Mucosa of rectum (tissue), 2 donors: ENCODE results near the gene SLC30A4.

Source experiments
- H3K27ac ChIP-seq, 2 donors: one replicate each; pipeline ENCODE4 v1.7.0; 2013; ENCODE audit warnings: inconsistent platforms in 2 of 2, low read depth in 2 of 2, low read length in 2 of 2
- H3K27me3 ChIP-seq, 2 donors: one replicate each; pipeline ENCODE4 v1.7.0; 2013; ENCODE audit warnings: low read length in 2 of 2; ENCODE audit not compliant: control insufficient read depth in 2 of 2, insufficient read depth in 2 of 2
- H3K36me3 ChIP-seq, 2 donors: one replicate each; pipeline ENCODE4 v1.7.0; 2013; ENCODE audit warnings: low read length in 2 of 2; ENCODE audit not compliant: control insufficient read depth in 2 of 2, insufficient read depth in 2 of 2
- H3K4me1 ChIP-seq, 2 donors: one replicate each; pipeline ENCODE4 v1.7.0; 2013; ENCODE audit warnings: low read length in 2 of 2, mild to moderate bottlenecking in 1 of 2; ENCODE audit not compliant: control insufficient read depth in 2 of 2, insufficient read depth in 2 of 2
- H3K4me3 ChIP-seq, 2 donors: one replicate each; pipeline ENCODE4 v1.7.0; 2013; ENCODE audit warnings: low read length in 2 of 2
- H3K9ac ChIP-seq, 2 donors: one replicate each; pipeline ENCODE4 v1.7.0; 2013; ENCODE audit warnings: low read length in 2 of 2, low read depth in 1 of 2, mild to moderate bottlenecking in 1 of 2
- H3K9me3 ChIP-seq, 2 donors: one replicate each; pipeline ENCODE4 v1.7.0; 2013; ENCODE audit warnings: low read length in 2 of 2; ENCODE audit not compliant: control insufficient read depth in 2 of 2
- donor health status: healthy.
- donor health status: Normal muscosa, but diverticular disease.

SLC30A4 gene, protein sequence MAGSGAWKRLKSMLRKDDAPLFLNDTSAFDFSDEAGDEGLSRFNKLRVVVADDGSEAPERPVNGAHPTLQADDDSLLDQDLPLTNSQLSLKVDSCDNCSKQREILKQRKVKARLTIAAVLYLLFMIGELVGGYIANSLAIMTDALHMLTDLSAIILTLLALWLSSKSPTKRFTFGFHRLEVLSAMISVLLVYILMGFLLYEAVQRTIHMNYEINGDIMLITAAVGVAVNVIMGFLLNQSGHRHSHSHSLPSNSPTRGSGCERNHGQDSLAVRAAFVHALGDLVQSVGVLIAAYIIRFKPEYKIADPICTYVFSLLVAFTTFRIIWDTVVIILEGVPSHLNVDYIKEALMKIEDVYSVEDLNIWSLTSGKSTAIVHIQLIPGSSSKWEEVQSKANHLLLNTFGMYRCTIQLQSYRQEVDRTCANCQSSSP

DNA sequence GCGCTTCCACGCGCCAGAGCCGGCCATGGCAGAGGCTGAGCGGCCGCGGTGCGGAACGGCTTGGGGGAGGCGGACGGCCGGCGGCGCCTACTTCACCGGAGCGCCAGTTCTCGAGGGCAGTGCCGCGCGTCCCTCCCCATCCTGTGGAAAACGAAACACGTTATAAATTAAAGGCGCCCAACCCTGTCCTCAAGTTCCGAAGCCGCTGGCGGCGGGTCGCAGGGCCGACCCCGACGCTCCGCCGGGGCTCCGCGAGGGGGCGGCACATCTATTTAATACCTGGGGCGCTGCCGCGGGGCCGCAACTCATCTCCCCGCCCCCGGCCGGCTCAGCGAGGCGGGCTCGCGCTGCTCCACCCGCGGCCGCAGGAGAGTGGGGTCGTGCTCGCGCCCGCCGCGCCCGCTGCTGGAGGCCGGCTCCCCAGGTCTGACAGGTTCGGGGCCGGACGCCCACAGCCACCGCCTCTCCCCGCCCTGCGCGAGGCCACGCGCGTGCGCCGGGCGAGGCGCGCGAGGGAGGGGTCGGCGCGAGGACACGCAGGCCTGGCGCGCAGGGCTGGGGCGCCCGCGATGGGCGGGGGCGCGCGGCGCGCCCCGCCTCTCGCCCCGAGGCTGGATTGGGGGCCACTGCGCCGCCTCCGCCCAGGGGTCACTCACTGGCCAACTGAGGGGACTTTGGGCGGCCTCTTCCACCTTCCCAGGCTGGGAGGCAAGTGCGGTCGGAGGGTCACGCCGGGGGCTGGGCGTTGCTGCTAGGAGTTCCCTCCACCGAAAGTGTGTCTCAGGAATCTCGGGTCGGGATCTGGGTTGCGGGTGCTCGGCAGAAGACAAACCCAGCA lies at the start of gene SLC30A4:
Gene SLC30A4, minus strand, starts transcription at position 428 of the 838 bp plus-strand sequence. Its CDS starts 401 bp downstream, at position 27.
- no peaks in the 10 kb centered on the region for H3K27me3 ChIP-seq
- H3K9me3 ChIP-seq = no peaks in the 10 kb centered on the region
- H3K36me3 ChIP-seq = peaks cover 2 to 7% of the 10 kb centered on the region in 2 donors
- H3K9ac ChIP-seq = peak within 1 kb of the TSS; percentile 69 to 94
- H3K27ac ChIP-seq = peak within 1 kb of the TSS; percentile 82 to 88
- peak within 1 kb of the TSS; percentile 81 to 87 for H3K4me3 ChIP-seq
- peaks cover 11 to 16% of the 10 kb centered on the region in 2 donors for H3K4me1 ChIP-seq

DNA sequence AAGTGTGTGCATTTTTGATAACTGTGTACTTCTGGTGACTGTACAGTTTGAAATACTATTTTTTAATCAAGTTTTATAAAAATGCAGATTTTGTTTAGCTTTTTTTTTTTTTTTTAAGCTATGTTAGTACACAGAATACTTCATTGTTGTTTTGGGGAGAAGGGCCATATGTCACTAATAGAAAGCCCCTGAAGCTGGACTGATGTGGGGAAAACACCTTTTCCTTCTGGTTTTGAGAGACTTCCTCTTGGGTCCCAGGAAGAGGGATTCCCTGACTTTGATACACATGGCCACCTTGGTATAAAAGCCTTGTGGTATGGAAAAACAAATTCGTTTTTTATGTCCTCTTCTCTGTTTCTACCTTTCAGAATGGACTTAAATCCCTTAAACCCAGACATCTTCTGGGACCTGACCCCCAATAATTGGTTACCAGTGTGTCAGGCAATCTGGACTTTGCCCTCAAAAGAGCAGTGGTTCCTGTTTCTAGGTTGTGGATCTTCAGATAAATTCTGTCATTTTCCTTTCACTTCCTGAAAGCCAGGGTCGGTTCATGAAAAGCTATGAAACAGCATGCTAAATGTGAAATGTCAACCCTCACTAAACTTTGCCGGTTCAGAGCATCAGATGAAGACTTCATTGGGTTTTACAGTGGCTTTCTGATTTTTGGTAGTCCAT lies 33.5 kb upstream of the SLC30A4 start:
- H3K27me3 ChIP-seq = no peaks in the 10 kb centered on the region

DNA sequence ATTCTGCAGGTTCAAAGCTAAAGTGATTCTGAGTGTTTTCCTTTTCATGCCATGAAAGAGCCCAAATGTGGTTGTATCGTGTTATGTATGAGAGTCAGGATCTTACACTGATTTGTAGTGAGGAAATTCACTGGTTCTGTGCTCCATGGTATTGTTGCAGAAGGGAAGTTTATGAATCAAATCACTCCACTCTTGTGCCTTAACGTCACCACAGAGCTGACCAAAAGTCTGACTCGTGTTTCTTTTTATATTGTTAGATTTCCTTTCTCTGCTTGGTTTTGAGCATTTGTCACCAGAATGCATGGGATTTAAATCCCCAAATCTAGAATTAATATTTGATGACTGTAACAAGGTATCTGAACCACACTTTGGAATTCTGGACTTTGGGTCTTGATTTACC lies 29.1 kb upstream of the SLC30A4 start:
- Histone ChIP-seq H3K27me3 (no peaks in the 10 kb centered on the region), H3K9me3 (no peaks in the 10 kb centered on the region), H3K4me1 (no peaks in the 10 kb centered on the region), H3K9ac (no peak overlapping the region), H3K36me3 (no peaks in the 10 kb centered on the region), H3K4me3 (no peak overlapping the region), H3K27ac (no peak overlapping the region)

More for the DNA sequence above, 33.5 kb upstream of the SLC30A4 start:
- Histone ChIP-seq H3K4me3 (no peak overlapping the region), H3K9me3 (no peaks in the 10 kb centered on the region), H3K36me3 (no peaks in the 10 kb centered on the region), H3K9ac (no peak overlapping the region), H3K4me1 (no peaks in the 10 kb centered on the region), H3K27ac (no peak overlapping the region)

DNA sequence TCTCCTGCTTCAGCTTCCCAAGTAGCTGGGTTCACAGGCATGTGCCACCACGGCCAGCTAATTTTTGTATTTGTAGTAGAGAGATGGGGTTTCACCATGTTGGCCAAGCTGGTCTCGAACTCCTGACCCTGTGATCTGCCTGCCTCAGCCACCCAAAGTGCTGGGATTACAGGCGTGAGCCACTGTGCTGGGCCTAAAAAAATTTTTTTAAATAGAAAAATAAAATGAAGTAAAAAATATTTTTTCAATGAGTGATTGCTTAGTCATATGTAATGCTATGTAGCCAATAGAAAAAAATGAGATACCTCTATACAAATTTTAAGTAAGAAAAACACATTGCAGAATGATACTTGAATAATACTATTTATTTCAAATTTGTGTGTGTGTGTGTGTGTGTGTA lies 27.9 kb upstream of the SLC30A4 start:
- H3K27me3 ChIP-seq = no peaks in the 10 kb centered on the region
- H3K4me3 ChIP-seq = no peak overlapping the region
- H3K9me3 ChIP-seq = no peaks in the 10 kb centered on the region
- no peak overlapping the region for H3K9ac ChIP-seq
- H3K4me1 ChIP-seq = no peaks in the 10 kb centered on the region
- no peak overlapping the region for H3K27ac ChIP-seq
- H3K36me3 ChIP-seq = no peaks in the 10 kb centered on the region

DNA sequence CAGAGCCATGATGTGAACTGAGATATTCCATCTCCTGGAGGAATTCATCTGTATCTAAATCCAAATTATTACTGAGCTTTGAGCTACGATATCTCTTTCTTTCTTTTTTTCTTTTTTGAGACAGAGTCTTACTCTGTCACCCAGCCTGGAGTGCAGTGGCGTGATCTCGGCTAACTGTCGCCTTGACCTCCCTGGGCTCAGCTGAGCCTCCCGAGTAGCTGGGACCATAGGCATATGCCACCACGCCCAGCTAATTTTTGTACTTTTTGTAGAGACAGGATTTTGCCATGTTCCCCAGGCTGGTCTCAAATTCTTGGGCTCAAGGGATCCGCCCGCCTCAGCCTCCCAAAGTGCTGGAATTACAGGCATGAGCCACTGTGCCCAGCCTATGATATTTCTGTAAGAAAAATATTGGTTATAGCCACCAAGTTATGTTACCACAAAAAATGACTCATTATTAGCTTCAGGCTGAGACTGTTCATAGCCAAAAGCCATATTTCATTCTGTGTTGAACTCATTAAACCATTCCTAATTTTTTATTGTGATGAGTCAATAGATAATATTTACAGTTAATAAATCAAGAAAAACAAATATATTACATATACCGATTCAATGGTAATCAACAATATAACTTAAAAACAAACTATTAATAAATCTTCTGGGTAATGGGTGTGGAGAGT lies 27.1 kb upstream of the SLC30A4 start:
- no peak overlapping the region for H3K9ac ChIP-seq
- H3K27ac ChIP-seq = no peak overlapping the region
- H3K4me3 ChIP-seq = no peak overlapping the region
- H3K4me1 ChIP-seq = no peaks in the 10 kb centered on the region
- no peaks in the 10 kb centered on the region for H3K27me3 ChIP-seq
- H3K9me3 ChIP-seq = no peaks in the 10 kb centered on the region
- H3K36me3 ChIP-seq = no peaks in the 10 kb centered on the region

DNA sequence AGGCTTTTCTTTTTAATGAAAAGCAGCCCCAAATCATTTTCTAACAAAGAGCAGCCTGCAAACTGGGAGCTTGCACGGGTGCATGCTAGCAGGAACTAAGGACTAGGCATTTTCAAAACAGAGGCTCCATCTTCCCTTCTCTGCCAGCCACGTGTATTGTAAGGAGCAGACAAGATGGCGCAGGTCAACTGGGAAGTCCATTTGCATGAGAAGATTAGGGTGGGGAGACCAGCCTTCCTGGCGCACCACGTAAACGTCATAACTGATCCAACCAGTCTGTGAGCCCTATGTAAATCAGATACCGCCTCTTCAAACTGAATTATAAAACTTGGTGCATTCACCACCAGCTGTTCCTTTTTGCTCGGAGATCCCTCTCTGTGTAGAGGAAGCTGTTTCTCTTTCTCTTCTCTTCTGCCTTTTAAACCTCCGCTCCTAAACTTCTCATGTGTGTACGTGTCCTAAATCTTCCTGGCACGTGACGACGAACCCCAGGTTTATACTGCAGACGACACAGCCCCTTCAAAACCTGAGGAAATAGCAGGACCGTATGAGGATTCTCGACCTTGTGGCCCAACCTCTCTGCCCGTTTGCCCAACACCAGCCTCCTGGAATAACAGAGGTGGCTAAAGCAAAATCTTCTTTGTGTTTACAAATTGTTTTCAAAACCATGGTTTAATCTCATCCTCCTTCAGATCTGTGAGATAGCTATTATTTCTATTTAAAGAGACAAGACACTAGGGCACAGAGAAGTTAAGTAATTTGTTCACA lies 26.4 kb upstream of the SLC30A4 start:
- H3K9ac ChIP-seq = no peak overlapping the region
- no peak overlapping the region for H3K27ac ChIP-seq
- no peak overlapping the region for H3K4me3 ChIP-seq
- no peaks in the 10 kb centered on the region for H3K27me3 ChIP-seq
- no peaks in the 10 kb centered on the region for H3K4me1 ChIP-seq
- no peaks in the 10 kb centered on the region for H3K9me3 ChIP-seq
- no peaks in the 10 kb centered on the region for H3K36me3 ChIP-seq

DNA sequence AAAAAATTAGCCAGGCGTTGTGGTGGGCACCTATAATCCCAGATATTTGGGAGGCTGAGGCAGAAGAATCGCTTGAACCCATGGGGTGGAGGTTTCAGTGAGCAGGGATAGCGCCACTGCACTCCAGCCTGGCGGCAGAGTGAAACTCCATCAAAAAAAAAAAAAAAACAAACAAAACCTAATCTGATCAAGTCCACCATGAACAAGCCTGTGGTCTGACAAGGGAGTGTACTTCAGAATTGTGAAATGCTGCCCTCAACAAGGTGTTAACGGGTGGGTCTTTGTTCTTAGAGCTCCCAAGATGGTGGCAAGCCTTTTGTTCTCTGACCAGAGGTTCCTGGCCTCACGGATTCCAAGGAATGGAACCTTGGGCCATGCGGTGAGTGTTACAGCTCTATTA lies 24.2 kb upstream of the SLC30A4 start:
- H3K36me3 ChIP-seq = no peaks in the 10 kb centered on the region
- H3K27ac ChIP-seq = no peak overlapping the region
- no peaks in the 10 kb centered on the region for H3K27me3 ChIP-seq
- H3K4me3 ChIP-seq = no peak overlapping the region
- no peaks in the 10 kb centered on the region for H3K9me3 ChIP-seq
- H3K4me1 ChIP-seq = no peaks in the 10 kb centered on the region
- H3K9ac ChIP-seq = no peak overlapping the region

DNA sequence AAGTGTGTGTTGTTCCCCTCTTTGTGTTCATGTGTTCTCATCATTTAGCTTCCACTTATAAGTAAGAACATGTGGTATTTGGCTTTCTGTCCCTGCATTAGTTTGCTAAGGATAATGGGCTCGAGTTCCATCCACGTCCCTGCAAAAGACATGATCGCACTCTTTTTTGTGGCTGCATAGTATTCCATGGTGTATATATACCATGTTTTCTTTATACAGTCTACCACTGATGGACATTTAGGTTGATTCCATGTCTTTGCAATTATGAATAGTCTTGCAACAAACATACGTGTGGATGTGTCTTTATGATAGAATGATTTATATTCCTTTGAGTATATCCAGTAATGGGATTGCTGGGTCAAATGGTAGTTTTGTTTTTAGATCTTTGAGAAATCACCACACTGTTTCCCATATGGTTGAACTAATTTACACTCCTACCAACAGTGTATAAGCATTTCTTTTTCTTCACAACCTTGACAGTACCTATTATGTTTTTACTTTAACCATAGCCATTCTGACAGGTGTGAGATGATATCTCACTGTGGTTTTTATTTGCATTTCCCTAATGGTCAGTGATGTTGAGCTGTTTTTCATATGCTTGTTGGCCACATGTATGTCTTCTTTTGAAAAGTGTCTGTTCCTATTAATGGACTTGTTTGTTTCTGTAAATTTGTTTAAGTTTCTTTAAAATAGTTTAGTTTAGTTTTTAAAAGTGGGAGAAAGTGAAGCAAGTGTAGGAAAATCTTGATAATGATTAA lies 21.9 kb upstream of the SLC30A4 start:
- H3K36me3 ChIP-seq = no peaks in the 10 kb centered on the region
- no peaks in the 10 kb centered on the region for H3K9me3 ChIP-seq
- H3K27me3 ChIP-seq = no peaks in the 10 kb centered on the region
- no peak overlapping the region for H3K4me3 ChIP-seq
- no peak overlapping the region for H3K27ac ChIP-seq
- peaks cover 0 to 3% of the 10 kb centered on the region in 2 donors for H3K4me1 ChIP-seq
- no peak overlapping the region for H3K9ac ChIP-seq

DNA sequence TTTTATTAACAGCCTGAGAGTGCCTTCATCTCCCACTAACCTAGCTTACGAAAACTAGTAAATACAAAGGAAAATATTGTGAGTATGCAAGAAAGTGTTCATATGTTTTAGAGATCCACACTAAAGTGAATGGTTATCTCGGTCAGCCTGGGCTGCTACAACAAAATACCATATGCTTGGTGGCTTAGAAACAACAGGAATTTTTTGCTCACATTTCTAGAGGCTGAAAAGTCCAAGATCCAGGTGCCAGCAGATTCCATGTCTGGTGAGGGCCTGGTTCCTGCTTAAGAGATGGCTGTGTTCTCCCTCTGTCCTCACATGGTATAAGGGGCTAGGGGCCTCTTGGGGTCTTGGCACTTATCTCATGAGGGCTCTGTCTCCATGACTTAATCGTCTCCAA lies 20.5 kb upstream of the SLC30A4 start:
- Histone ChIP-seq H3K4me3 (no peak overlapping the region), H3K36me3 (no peaks in the 10 kb centered on the region), H3K27ac (no peak overlapping the region), H3K9me3 (no peaks in the 10 kb centered on the region), H3K4me1 (peaks cover 0 to 7% of the 10 kb centered on the region in 2 donors), H3K27me3 (no peaks in the 10 kb centered on the region), H3K9ac (no peak overlapping the region)
